HUDEP-2 (cell line): ENCODE data around the gene TRPC1.
"Not testable (repeated sequence)": the region's sequence is repeated elsewhere in the genome, so short reads cannot be mapped to it uniquely, and the experiment has no call there.

Source experiments
- DNase-seq, 76 experiments: peaks; one replicate each; lab custom pipeline; 2025; ENCODE audit not compliant: unreplicated experiment in 76 of 76; lab: John Stamatoyannopoulos, UW

Gene TRPC1

GRCh38 chr3:142723968-142724681 lies at the start of gene TRPC1:
Gene TRPC1 (plus strand): TSS chr3:142724034. CDS start chr3:142724560, 526 bp downstream.
- DNase-seq: peak in 72 of 76 experiments; percentile 3 to 81 (median 59)

GRCh38 chr3:142676151-142676550 lies 47.7 kb upstream of the TRPC1 start:
- DNase-seq: no peak

- DNase-seq: no peak
These were observed 43.1 kb upstream of the TRPC1 start for GRCh38 chr3:142680710-142681109.

- DNase-seq: no peak
These were observed 33.2 kb upstream of the TRPC1 start for GRCh38 chr3:142690613-142691012.

- no peak for DNase-seq
These were observed 32.3 kb upstream of the TRPC1 start for GRCh38 chr3:142691527-142691926.

- DNase-seq: peak in 55 of 76 experiments; percentile 1 to 79 (median 31)
These were observed 30.5 kb upstream of the TRPC1 start for GRCh38 chr3:142693136-142693853.

- DNase-seq: no peak
These were observed 29.6 kb upstream of the TRPC1 start for GRCh38 chr3:142694225-142694624.

GRCh38 chr3:142705198-142705597 lies 18.6 kb upstream of the TRPC1 start:
- DNase-seq: no peak

GRCh38 chr3:142706321-142707127 lies 17.3 kb upstream of the TRPC1 start:
- no peak for DNase-seq

GRCh38 chr3:142709207-142709606 lies 14.6 kb upstream of the TRPC1 start:
- DNase-seq: no peak

- DNase-seq: not testable (repeated sequence)
These were observed 9.0 kb upstream of the TRPC1 start for GRCh38 chr3:142714882-142715281.

GRCh38 chr3:142716102-142716501 lies 7.7 kb upstream of the TRPC1 start:
- no peak for DNase-seq

- DNase-seq: no peak
These were observed 218 bp upstream of the TRPC1 start for GRCh38 chr3:142723665-142723967.

GRCh38 chr3:142724682-142725356 lies 985 bp downstream of the TRPC1 start:
- peak in 3 of 76 experiments; percentile 3 to 23 (median 4) for DNase-seq

- DNase-seq: no peak
These were observed 1.5 kb downstream of the TRPC1 start for GRCh38 chr3:142725357-142725739.

- no peak for DNase-seq
These were observed 2.2 kb downstream of the TRPC1 start for GRCh38 chr3:142726017-142726416.

GRCh38 chr3:142732066-142732465 lies 8.2 kb downstream of the TRPC1 start:
- DNase-seq: no peak

GRCh38 chr3:142734834-142735233 lies 11.0 kb downstream of the TRPC1 start:
- no peak for DNase-seq

- DNase-seq: no peak
These were observed 11.6 kb downstream of the TRPC1 start for GRCh38 chr3:142735462-142735861.

GRCh38 chr3:142738396-142738795 lies 14.6 kb downstream of the TRPC1 start:
- no peak for DNase-seq

- no peak for DNase-seq
These were observed 22.8 kb downstream of the TRPC1 start for GRCh38 chr3:142746646-142747045.
